Mucosa of gallbladder (tissue), 1 donor: ENCODE data around the gene OR52B2. TPM values are rescaled to one million over a fixed set of nuclear protein-coding genes. Genes with fewer than 3 reads are reported as not detected.
"Not testable (repeated sequence)": the region's sequence is repeated elsewhere in the genome, so short reads cannot be mapped to it uniquely, and the experiment has no call there.

Experiments used
- DNase-seq: peaks from one replicate; pipeline ENCODE4 v3.0.0-alpha.2; 2020; ENCODE audit warnings: low spot score
- total RNA-seq: library from RNA; stranded (reverse); gene quantifications from one replicate; pipeline ENCODE4 v1.2.1, GENCODE V29; 2021
- donor health status: DM: no; HTN: no; CAD: no.

OR52B2 gene
- total RNA-seq, 1 donor from 2014 or later, result not detected

DNA sequence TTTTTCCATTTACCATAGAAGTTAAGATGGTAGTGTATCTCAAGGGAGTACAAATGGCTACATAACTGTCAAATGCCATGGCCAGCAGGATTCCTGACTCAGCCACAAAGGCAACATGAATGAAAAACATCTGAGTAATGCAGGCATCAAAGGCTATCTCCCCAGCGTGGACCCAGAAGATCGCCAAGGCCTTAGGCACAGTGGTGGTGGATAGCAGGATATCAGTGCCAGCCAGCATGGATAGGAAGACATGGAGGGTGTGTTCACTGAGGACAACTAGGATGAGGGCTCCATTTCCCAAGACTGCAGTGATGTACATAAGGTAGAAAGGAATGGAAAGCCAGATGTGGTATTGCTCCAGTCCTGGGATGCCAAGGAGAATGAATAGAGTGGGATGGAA lies 18.0 kb downstream of the OR52B2 start:
- no peak for DNase-seq

DNA sequence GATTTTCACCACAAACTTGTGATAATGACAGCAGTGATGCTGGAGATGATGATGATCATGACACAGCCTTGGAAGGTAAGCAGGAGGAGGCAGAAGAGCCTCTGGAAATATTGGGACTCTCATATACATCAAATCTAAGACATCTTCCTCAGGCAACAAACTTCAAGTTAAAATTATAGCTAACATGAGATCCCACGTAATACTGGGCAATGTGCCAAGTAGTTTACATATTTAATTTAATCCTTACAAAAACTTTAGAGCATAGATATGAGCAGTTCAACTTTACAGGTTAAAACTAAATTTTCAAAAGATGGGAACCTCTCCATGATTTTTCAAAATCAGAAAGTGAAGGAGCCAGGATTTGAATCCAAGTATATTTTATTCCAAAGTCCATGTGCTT lies 19.0 kb downstream of the OR52B2 start:
- no peak for DNase-seq

DNA sequence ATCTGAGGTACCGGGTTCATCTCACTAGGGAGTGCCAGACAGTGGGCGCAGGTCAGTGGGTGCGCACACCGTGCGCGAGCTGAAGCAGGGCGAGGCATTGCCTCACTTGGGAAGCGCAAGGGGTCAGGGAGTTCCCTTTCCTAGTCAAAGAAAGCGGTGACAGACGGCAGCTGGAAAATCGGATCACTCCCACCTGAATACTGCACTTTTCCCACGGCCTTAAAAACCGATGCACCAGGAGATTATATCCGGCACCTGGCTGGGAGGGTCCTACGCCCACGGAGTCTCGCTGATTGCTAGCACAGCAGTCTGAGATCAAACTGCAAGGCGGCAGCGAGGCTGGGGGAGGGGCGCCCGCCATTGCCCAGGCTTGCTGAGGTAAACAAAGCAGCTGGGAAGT lies 26.4 kb downstream of the OR52B2 start:
- DNase-seq, result not testable (repeated sequence)

DNA sequence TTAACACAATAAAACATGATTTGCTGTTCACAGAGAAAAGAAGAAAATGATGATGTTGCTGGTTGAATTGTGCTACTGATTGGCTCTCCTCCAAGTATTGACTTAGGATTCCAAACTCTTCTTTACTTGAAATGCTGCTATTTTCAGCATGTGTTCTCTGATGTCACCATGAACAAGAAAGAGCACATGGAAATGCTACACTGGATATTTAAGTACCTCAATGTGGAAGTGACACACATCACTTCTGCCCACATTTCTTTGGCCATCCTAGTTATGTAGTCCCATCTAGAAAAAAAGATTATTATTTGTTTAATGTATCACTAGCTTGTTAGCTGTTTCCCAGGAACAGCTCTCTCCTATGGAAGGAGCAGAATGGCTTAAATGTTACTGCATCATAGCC lies 27.2 kb downstream of the OR52B2 start:
- no peak for DNase-seq

DNA sequence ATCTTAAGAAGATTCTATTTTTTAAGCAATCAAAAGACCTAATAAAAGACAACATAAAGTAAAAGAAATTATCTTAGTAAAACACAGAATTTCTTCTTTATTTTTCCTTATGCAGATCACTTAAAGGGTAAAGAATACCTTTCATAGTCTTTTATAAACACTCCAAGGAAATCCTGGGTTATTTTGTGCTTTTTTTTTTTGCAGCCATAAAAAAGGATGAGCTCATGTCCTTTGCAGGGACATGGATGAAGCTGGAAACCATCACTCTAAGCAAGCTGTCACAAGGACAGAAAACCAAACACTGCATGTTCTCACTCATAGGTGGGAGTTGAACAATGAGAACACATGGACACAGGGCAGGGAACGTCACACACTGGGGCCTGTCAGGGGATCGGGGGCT lies 34.2 kb downstream of the OR52B2 start:
- DNase-seq, result not testable (repeated sequence)

DNA sequence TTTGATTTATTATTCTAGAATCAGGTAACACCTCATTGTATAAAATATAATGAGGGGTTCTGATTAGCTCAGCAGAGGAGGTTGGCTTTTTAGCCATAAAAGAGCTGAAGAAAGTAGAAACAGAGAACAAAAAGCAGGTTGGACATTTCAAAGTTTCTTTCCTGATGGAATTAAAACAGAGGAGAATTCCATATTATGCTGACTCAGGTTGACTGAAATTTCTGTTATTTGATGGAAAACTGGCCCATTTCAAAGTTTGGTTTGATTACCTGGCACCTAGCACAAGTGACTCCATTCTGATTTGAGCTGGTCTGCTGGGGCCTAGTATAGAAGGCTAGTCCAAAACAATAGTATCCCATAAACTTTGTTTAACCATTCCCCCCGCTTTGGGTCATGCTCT lies 37.7 kb downstream of the OR52B2 start:
- no peak for DNase-seq

DNA sequence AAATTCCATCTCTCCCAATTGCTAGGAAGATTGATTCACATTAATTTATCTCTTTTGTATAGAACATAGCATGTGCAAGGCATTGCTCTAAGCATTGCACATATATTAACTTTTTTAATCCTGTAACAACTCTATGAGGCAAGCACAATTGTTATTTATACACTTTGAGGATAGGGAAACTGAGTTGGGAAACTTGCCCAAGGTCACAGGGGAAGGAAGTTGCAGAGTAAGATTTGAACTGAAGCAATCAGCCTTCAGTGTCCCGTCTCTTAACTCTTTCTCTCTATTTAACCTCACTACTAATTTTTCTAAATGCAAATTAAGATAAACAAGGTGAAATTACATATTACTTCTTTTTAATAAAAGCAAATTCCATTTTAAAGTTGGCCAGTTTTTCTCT lies 40.5 kb downstream of the OR52B2 start:
- DNase-seq, result no peak

DNA sequence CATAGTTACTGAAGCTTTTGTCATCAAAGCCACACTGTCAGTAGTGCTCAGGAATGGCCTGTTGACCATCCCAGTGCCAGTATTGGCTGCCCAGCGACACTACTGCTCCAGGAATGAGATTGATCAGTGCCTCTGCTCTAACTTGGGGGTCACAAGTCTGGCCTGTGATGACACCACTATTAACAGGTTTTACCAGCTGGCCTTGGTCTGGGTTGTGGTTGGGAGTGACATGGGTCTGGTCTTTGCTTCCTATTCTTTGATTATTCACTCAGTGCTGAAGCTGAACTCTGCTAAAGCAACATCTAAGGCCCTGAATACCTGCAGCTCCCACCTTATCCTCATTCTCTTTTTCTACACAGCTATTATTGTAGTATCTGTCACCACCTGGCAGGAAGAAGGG lies 41.1 kb downstream of the OR52B2 start:
- DNase-seq, result no peak

DNA sequence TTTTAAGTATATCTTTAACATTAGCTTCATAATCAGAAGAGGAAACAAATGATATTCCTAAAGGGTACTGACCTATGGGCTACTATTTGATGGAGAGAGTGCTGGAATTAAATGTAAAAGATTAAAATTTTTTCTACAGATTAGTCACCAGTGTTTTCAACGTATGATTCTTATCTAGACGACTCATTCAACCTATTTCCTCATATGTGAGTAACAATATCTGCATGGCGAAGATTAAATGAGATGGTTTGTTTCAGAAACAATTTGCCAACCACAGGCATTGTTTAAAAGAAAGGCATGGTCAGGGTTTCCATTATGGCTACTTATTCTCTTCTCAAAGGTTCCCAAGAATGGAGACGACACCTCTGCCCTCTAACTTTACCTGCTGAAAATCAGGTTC lies 42.2 kb downstream of the OR52B2 start:
- no peak for DNase-seq

DNA sequence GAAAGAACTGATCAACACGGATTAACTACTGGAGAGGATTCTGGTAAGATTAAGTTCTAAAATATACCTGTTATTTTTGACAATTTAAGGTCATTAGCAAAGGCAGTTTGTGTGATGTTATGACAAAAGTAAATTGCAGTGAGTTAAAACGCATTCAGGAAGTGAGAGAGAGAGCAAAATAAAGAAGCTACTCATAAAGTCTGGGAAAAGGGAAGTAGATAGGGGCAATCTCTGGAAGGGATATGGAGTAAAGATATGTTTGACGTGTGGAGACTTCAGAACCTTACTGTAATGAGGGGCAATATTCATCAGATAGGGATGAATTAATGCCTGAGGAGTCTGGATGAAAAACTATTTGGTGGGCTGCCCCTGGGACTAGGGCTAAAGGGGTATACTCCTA lies 45.9 kb downstream of the OR52B2 start:
- DNase-seq, result no peak

Other genes with a start within 250 kb of the OR52B2 start
- gene OR56A3, start 228.1 kb downstream of the OR52B2 start, total RNA-seq, result not detected
- not detected for gene OR56A5, start 201.8 kb downstream of the OR52B2 start, total RNA-seq
- gene OR52L1, start 183.3 kb downstream of the OR52B2 start, total RNA-seq, result not detected
- gene OR56A4, start 163.4 kb downstream of the OR52B2 start, total RNA-seq, result 0.06 TPM
- 0.03 TPM for gene OR56A1, start 139.6 kb downstream of the OR52B2 start, total RNA-seq
- gene OR56B4, start 62.6 kb downstream of the OR52B2 start, total RNA-seq, result not detected
- gene OR52W1, start 28.9 kb upstream of the OR52B2 start, total RNA-seq, result not detected
- gene C11orf42, start 35.2 kb upstream of the OR52B2 start, total RNA-seq, result not detected
- 65.4 TPM for gene FHIP1B, start 64.3 kb upstream of the OR52B2 start, total RNA-seq
- gene CNGA4, start 68.8 kb upstream of the OR52B2 start, total RNA-seq, result 0.26 TPM
- gene CCKBR, start 89.5 kb upstream of the OR52B2 start, total RNA-seq, result 0.55 TPM
- 16.3 TPM for gene CAVIN3, start 150.2 kb upstream of the OR52B2 start, total RNA-seq
- 69.7 TPM for gene SMPD1, start 220.1 kb upstream of the OR52B2 start, total RNA-seq
- gene APBB1, start 248.8 kb upstream of the OR52B2 start, total RNA-seq, result 45.1 TPM